ENCODE data around the gene CEP170. TPM values are rescaled to one million over a fixed set of nuclear protein-coding genes. Genes with fewer than 3 reads are reported as not detected.

Gene CEP170
- total RNA-seq, 4 donors from 2014 or later: 41.6 to 81.5 (median 56.1) TPM

- DNase-seq (ENCODE audit: low spot score) (no peak), ATAC-seq (ENCODE audit: low FRiP score) (no peak)
- TF ChIP-seq CTCF (IDR thresholded peaks at IDR 0.05): no peak
Observed at GRCh38 chr1:243275316-243275715, 20.2 kb upstream of the CEP170 start.

GRCh38 chr1:243273945-243274344 is 18.9 kb upstream of the CEP170 start:
- no peak for TF ChIP-seq CTCF (IDR thresholded peaks at IDR 0.05)
- DNase-seq (ENCODE audit: low spot score) (no peak), ATAC-seq (ENCODE audit: low FRiP score) (no peak)

DNA sequence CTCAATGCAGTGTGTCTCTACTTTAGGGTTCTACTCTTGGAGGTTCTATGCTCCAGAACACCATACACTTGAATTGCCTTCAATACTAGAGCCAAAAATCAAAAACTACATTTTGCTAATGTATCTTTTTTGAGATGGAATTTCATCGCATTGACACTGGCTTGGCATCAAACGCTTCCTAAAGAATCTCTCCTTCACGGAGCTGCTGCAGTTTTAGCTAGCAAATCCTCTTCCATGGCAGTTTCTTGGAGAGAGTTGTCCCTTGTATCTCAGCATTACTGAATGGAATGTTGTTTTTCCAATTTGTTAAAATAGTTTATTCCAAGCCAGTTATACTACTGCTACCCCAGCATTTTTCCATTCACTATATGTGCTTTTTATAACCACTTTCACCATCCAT is 18.4 kb upstream of the CEP170 start:
- TF ChIP-seq CTCF (IDR thresholded peaks at IDR 0.05): no peak
- no peak for DNase-seq (ENCODE audit: low spot score)
- ATAC-seq (ENCODE audit: low FRiP score): no peak

GRCh38 chr1:243272401-243272800 is 17.3 kb upstream of the CEP170 start:
- no peak for DNase-seq (ENCODE audit: low spot score)
- TF ChIP-seq CTCF (IDR thresholded peaks at IDR 0.05): no peak
- no peak for ATAC-seq (ENCODE audit: low FRiP score)

- ATAC-seq (ENCODE audit: low FRiP score): no peak
Observed at GRCh38 chr1:243271996-243272395, 16.9 kb upstream of the CEP170 start.

GRCh38 chr1:243270097-243270864 is 15.2 kb upstream of the CEP170 start:
- ATAC-seq (ENCODE audit: low FRiP score): no peak
- TF ChIP-seq CTCF (IDR thresholded peaks at IDR 0.05): no peak
- no peak for DNase-seq (ENCODE audit: low spot score)

More at GRCh38 chr1:243271996-243272395, 16.9 kb upstream of the CEP170 start:
- no peak for DNase-seq (ENCODE audit: low spot score)
- no peak for TF ChIP-seq CTCF (IDR thresholded peaks at IDR 0.05)

GRCh38 chr1:243269461-243269801 is 14.3 kb upstream of the CEP170 start:
- TF ChIP-seq CTCF (IDR thresholded peaks at IDR 0.05): no peak
- no peak for ATAC-seq (ENCODE audit: low FRiP score)
- DNase-seq (ENCODE audit: low spot score): no peak
